ENCODE data around the gene LPCAT3. TPM values are rescaled to one million over a fixed set of nuclear protein-coding genes. Genes with fewer than 3 reads are reported as not detected.

LPCAT3 gene
- total RNA-seq, 4 donors from 2014 or later = 27.5 to 46.3 (median 32.7) TPM

- no peaks in the 10 kb centered on the region for H3K9me3 ChIP-seq
- no peaks in the 10 kb centered on the region for H3K27me3 ChIP-seq
- H3K4me1 ChIP-seq = peaks cover 34 to 86% (median 42%) of the 10 kb centered on the region in 3 donors
- no peak overlapping the region for H3K4me3 ChIP-seq
- no peak for TF ChIP-seq POLR2A (IDR thresholded peaks at IDR 0.05)
- TF ChIP-seq, protein P1, sequence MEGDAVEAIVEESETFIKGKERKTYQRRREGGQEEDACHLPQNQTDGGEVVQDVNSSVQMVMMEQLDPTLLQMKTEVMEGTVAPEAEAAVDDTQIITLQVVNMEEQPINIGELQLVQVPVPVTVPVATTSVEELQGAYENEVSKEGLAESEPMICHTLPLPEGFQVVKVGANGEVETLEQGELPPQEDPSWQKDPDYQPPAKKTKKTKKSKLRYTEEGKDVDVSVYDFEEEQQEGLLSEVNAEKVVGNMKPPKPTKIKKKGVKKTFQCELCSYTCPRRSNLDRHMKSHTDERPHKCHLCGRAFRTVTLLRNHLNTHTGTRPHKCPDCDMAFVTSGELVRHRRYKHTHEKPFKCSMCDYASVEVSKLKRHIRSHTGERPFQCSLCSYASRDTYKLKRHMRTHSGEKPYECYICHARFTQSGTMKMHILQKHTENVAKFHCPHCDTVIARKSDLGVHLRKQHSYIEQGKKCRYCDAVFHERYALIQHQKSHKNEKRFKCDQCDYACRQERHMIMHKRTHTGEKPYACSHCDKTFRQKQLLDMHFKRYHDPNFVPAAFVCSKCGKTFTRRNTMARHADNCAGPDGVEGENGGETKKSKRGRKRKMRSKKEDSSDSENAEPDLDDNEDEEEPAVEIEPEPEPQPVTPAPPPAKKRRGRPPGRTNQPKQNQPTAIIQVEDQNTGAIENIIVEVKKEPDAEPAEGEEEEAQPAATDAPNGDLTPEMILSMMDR (IDR thresholded peaks at IDR 0.05) = no peak
- H3K36me3 ChIP-seq = peaks cover 6 to 51% (median 11%) of the 10 kb centered on the region in 3 donors
- H3K27ac ChIP-seq = peak overlapping the region in 2 of 4 donors; percentile 21 to 97
- 71 to 76% methylated on average over 9 to 10 of the region's 12 CpGs for WGBS, 2 donors
- DNase-seq = no peak
- intact Hi-C loops (cut with DNase I) = no loop called here
Measured at GRCh38 chr12:6941782-6942181, 76.5 kb downstream of the LPCAT3 start.

DNA sequence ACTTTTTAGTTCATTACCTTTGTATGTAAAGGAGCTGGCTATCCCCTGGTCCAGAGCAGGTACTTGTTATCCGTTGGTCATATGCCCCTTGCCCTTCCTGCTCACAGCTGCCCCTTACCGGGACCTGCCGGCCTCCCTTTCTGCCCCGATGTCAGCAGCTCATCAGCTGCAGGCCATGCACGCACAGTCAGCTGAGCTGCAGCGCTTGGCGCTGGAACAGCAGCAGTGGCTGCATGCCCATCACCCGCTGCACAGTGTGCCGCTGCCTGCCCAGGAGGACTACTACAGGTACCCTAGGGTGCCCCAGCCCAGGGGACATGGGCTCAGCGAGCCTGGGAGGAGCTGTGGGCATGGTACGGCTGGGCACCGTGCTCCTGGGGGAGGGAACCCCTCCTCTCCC, 77.0 kb downstream of the LPCAT3 start:
- Histone ChIP-seq H3K4me1 (peaks cover 37 to 86% (median 40%) of the 10 kb centered on the region in 3 donors), H3K27me3 (no peaks in the 10 kb centered on the region), H3K4me3 (no peak overlapping the region), H3K27ac (peak overlapping the region in 2 of 4 donors; percentile 11 to 21), H3K36me3 (peaks cover 6 to 53% (median 11%) of the 10 kb centered on the region in 3 donors), H3K9me3 (no peaks in the 10 kb centered on the region)
- WGBS, 2 donors = 40 to 82% methylated on average over 1 to 3 of the region's 12 CpGs
- TF ChIP-seq, protein P1 (IDR thresholded peaks at IDR 0.05) = no peak
- TF ChIP-seq POLR2A (IDR thresholded peaks at IDR 0.05) = no peak
- no peak for DNase-seq
- intact Hi-C loops (cut with DNase I) = no loop called here

- DNase-seq = no peak
- WGBS, 2 donors = 72 to 76% methylated on average over 2 of the region's 2 CpGs
- Histone ChIP-seq H3K4me1 (peaks cover 26 to 86% (median 33%) of the 10 kb centered on the region in 3 donors), H3K36me3 (peaks cover 19 to 63% (median 24%) of the 10 kb centered on the region in 3 donors), H3K27me3 (no peaks in the 10 kb centered on the region), H3K27ac (peak overlapping the region in 2 of 4 donors; percentile 95 to 96), H3K4me3 (no peak overlapping the region), H3K9me3 (no peaks in the 10 kb centered on the region)
- TF ChIP-seq, protein P1 (IDR thresholded peaks at IDR 0.05) = no peak
- no peak for TF ChIP-seq POLR2A (IDR thresholded peaks at IDR 0.05)
- intact Hi-C loops (cut with DNase I) = no loop called here
Measured at GRCh38 chr12:6939191-6939540, 79.1 kb downstream of the LPCAT3 start.

DNA sequence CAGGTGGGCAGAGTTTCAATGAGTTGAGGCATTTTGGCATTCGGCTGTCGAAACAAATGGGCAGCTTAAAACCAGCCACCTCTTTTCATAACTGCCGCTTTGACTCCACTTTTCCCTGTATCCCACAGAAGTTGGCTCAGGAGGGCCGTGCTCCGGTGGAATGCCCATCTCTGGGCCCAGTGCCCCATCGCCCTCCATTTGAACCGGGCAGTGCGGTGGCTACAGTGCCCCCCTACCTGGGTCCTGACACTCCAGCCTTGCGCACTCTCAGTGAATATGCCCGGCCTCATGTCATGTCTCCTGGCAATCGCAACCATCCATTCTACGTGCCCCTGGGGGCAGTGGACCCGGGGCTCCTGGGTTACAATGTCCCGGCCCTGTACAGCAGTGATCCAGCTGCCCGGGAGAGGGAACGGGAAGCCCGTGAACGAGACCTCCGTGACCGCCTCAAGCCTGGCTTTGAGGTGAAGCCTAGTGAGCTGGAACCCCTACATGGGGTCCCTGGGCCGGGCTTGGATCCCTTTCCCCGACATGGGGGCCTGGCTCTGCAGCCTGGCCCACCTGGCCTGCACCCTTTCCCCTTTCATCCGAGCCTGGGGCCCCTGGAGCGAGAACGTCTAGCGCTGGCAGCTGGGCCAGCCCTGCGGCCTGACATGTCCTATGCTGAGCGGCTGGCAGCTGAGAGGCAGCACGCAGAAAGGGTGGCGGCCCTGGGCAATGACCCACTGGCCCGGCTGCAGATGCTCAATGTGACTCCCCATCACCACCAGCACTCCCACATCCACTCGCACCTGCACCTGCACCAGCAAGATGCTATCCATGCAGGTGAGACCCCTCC, 79.7 kb downstream of the LPCAT3 start:
- TF ChIP-seq POLR2A (IDR thresholded peaks at IDR 0.05) = peak in 1 of 4 donors; percentile 11
- TF ChIP-seq, protein P1 (IDR thresholded peaks at IDR 0.05) = no peak
- Histone ChIP-seq H3K4me3 (peak overlapping the region in 3 of 4 donors; percentile 62 to 79 (median 76)), H3K9me3 (no peaks in the 10 kb centered on the region), H3K27ac (peak overlapping the region; percentile 88 to 96 (median 94)), H3K4me1 (peaks cover 32 to 86% (median 32%) of the 10 kb centered on the region in 3 donors), H3K27me3 (no peaks in the 10 kb centered on the region), H3K36me3 (peaks cover 19 to 69% (median 29%) of the 10 kb centered on the region in 3 donors)
- 72 to 83% methylated on average over 3 to 10 of the region's 32 CpGs for WGBS, 2 donors
- intact Hi-C loops (cut with DNase I) = no loop called here
- no peak for DNase-seq
